KG1 (cell line): Measurements from ENCODE around the gene CACNB4.
"Not testable (repeated sequence)": the region's sequence is repeated elsewhere in the genome, so short reads cannot be mapped to it uniquely, and the experiment has no call there.

Source experiments
- DNase-seq: peaks from one replicate; lab custom pipeline; 2025; lab: John Stamatoyannopoulos, UW

CACNB4 gene

GRCh38 chr2:151823651-151824050 lies 275.2 kb downstream of the CACNB4 start:
- no peak for DNase-seq

- no peak for DNase-seq
These were observed 278.9 kb downstream of the CACNB4 start for GRCh38 chr2:151819920-151820319.

- no peak for DNase-seq
These were observed 280.9 kb downstream of the CACNB4 start for GRCh38 chr2:151817929-151818328.

- no peak for DNase-seq
These were observed 282.0 kb downstream of the CACNB4 start for GRCh38 chr2:151816843-151817242.

GRCh38 chr2:151815821-151816489 lies 282.9 kb downstream of the CACNB4 start:
- no peak for DNase-seq

GRCh38 chr2:151810489-151810888 lies 288.4 kb downstream of the CACNB4 start:
- no peak for DNase-seq

- DNase-seq = no peak
These were observed 289.8 kb downstream of the CACNB4 start for GRCh38 chr2:151809073-151809383.

GRCh38 chr2:151808258-151809072 lies 290.4 kb downstream of the CACNB4 start:
- DNase-seq = no peak

GRCh38 chr2:151805961-151806360 lies 292.9 kb downstream of the CACNB4 start:
- DNase-seq = no peak

- no peak for DNase-seq
These were observed 293.5 kb downstream of the CACNB4 start for GRCh38 chr2:151805343-151805742.

- DNase-seq = no peak
These were observed 295.0 kb downstream of the CACNB4 start for GRCh38 chr2:151803811-151804210.

- DNase-seq = no peak
These were observed 296.5 kb downstream of the CACNB4 start for GRCh38 chr2:151802315-151802714.

- no peak for DNase-seq
These were observed 299.0 kb downstream of the CACNB4 start for GRCh38 chr2:151799886-151800292.

- no peak for DNase-seq
These were observed 302.1 kb downstream of the CACNB4 start for GRCh38 chr2:151796774-151797173.

GRCh38 chr2:151795646-151796240 lies 303.1 kb downstream of the CACNB4 start:
- no peak for DNase-seq

- not testable (repeated sequence) for DNase-seq
These were observed 304.4 kb downstream of the CACNB4 start for GRCh38 chr2:151794422-151794821.

- DNase-seq = no peak
These were observed 305.7 kb downstream of the CACNB4 start for GRCh38 chr2:151793123-151793522.

- no peak for DNase-seq
These were observed 306.3 kb downstream of the CACNB4 start for GRCh38 chr2:151792589-151792988.

- no peak for DNase-seq
These were observed 307.3 kb downstream of the CACNB4 start for GRCh38 chr2:151791545-151791944.

- DNase-seq = no peak
These were observed 308.2 kb downstream of the CACNB4 start for GRCh38 chr2:151790689-151791088.

GRCh38 chr2:151789055-151789834 lies 309.6 kb downstream of the CACNB4 start:
- DNase-seq = no peak

GRCh38 chr2:151786483-151786882 lies 312.4 kb downstream of the CACNB4 start:
- no peak for DNase-seq
